IMR-90 (cell line): ENCODE measurements around the gene DACH1. TPM values are rescaled to one million over a fixed set of nuclear protein-coding genes. Genes with fewer than 3 reads are reported as not detected.

ENCODE experiments used
- ATAC-seq: fragments of 200-7000 bp; cut with Tn5 transposase; 2 replicates; pipeline ENCODE4 v1.9.1; 2020; ENCODE audit warnings: low read depth, mild to moderate bottlenecking, moderate library complexity
- BruUV-seq: library from RNA; stranded (reverse); fragments of 400-500 nt; replicated peaks from 2 replicates; lab custom pipeline; 2021; lab: Mats Ljungman, UMichigan
- CTCF ChIA-PET: fragments of 300-600 bp; formaldehyde crosslinking; extraction: SDS; loops from one replicate; lab custom pipeline; 2021; ENCODE audit warnings: antibody characterized with exemption; lab: Yijun Ruan, JAX
- POLR2A ChIA-PET: fragments of 300-600 bp; sonication (Branson Sonifier 250); formaldehyde crosslinking; loops from one replicate; lab custom pipeline; 2022; ENCODE audit warnings: antibody characterized with exemption; ENCODE audit not compliant: unreplicated experiment; lab: Charles Lee
- DNase-seq: peaks from one replicate; pipeline ENCODE4 v3.0.0; 2013
- H2AFZ ChIP-seq: replicated peaks from 2 replicates; pipeline ENCODE3; 2013; ENCODE audit warnings: low read length, mild to moderate bottlenecking; ENCODE audit not compliant: poor library complexity
- H2AK5ac ChIP-seq: 2 replicates; pipeline ENCODE4 v1.6.1; 2013; ENCODE audit warnings: low read depth, low read length, inconsistent platforms
- H2AK9ac ChIP-seq: replicated peaks from 2 replicates; pipeline ENCODE3; 2013; ENCODE audit warnings: mild to moderate bottlenecking, low read depth, low read length, moderate library complexity; ENCODE audit not compliant: poor library complexity
- H2BK120ac ChIP-seq: 2 replicates; pipeline ENCODE4 v1.6.1; 2013; ENCODE audit warnings: low read depth, low read length, inconsistent platforms
- H2BK15ac ChIP-seq: 3 replicates; pipeline ENCODE4 v1.6.1; 2013; ENCODE audit warnings: low read depth, low read length, inconsistent platforms
- H2BK20ac ChIP-seq: 2 replicates; pipeline ENCODE4 v1.6.1; 2013; ENCODE audit warnings: low read depth, mild to moderate bottlenecking, inconsistent platforms, low read length, moderate library complexity
- H2BK5ac ChIP-seq: 2 replicates; pipeline ENCODE4 v1.6.1; 2013; ENCODE audit warnings: mild to moderate bottlenecking, low read depth, low read length, inconsistent platforms; ENCODE audit not compliant: poor library complexity, severe bottlenecking
- H3K14ac ChIP-seq: replicated peaks from 2 replicates; pipeline ENCODE4 v1.6.1; 2013; ENCODE audit warnings: low read depth, low read length, inconsistent platforms
- H3K18ac ChIP-seq: 2 replicates; pipeline ENCODE4 v1.6.1; 2013; ENCODE audit warnings: low read depth, low read length, control low read depth
- H3K23ac ChIP-seq: 2 replicates; pipeline ENCODE4 v1.6.1; 2013; ENCODE audit warnings: low read depth, low read length, inconsistent platforms
- H3K27ac ChIP-seq: 2 replicates; pipeline ENCODE4 v1.5.1; 2013; ENCODE audit warnings: mild to moderate bottlenecking, control low read depth, low read length; ENCODE audit not compliant: insufficient read depth
- H3K27me3 ChIP-seq: 2 replicates; pipeline ENCODE4 v1.6.1; 2013; ENCODE audit warnings: low read length; ENCODE audit not compliant: control insufficient read depth, insufficient read depth
- H3K36me3 ChIP-seq: 2 replicates; pipeline ENCODE4 v1.6.1; 2013; ENCODE audit warnings: low read length, mixed read lengths; ENCODE audit not compliant: control insufficient read depth, insufficient read depth
- H3K4ac ChIP-seq: 2 replicates; pipeline ENCODE4 v1.6.1; 2013; ENCODE audit warnings: low read depth, low read length, inconsistent platforms
- H3K4me1 ChIP-seq: 2 replicates; pipeline ENCODE4 v1.6.1; 2013; ENCODE audit warnings: low read length, mixed read lengths; ENCODE audit not compliant: control insufficient read depth, insufficient read depth
- H3K4me2 ChIP-seq: 2 replicates; pipeline ENCODE4 v1.6.1; 2013; ENCODE audit warnings: low read depth, mild to moderate bottlenecking, control low read depth, low read length, moderate library complexity
- H3K4me3 ChIP-seq: 2 replicates; pipeline ENCODE4 v1.5.1; 2013; ENCODE audit warnings: low read depth, mild to moderate bottlenecking, control low read depth, low read length, moderate library complexity; ENCODE audit not compliant: insufficient read depth
- H3K56ac ChIP-seq: 2 replicates; pipeline ENCODE4 v1.6.1; 2013; ENCODE audit warnings: low read length, inconsistent platforms; ENCODE audit not compliant: insufficient read depth; ENCODE audit errors: extremely low read depth
- H3K79me1 ChIP-seq, 2 experiments: 2 replicates each; pipeline ENCODE4 v1.6.1; 2013; ENCODE audit warnings: low read length in 2 of 2, inconsistent platforms in 1 of 2, low read depth in 1 of 2
- H3K9ac ChIP-seq: 2 replicates; pipeline ENCODE4 v1.6.1; 2013; ENCODE audit warnings: low read depth, low read length, control low read depth
- H3K9me1 ChIP-seq: 2 replicates; pipeline ENCODE4 v1.6.1; 2013; ENCODE audit warnings: low read length, inconsistent platforms; ENCODE audit not compliant: insufficient read depth
- H3K9me3 ChIP-seq: 2 replicates; pipeline ENCODE4 v1.6.1; 2013; ENCODE audit warnings: low read length; ENCODE audit not compliant: control insufficient read depth, insufficient read depth
- H4K20me1 ChIP-seq: 2 replicates; pipeline ENCODE4 v1.6.1; 2013; ENCODE audit warnings: low read length, inconsistent platforms; ENCODE audit not compliant: insufficient read depth
- H4K5ac ChIP-seq: 2 replicates; pipeline ENCODE4 v1.6.1; 2013; ENCODE audit warnings: mild to moderate bottlenecking, low read depth, low read length, control low read depth
- H4K8ac ChIP-seq, 2 experiments: 2 replicates each; pipeline ENCODE4 v1.6.1; 2013; ENCODE audit warnings: low read depth in 2 of 2, low read length in 2 of 2, control low read depth in 1 of 2, inconsistent platforms in 1 of 2
- H4K91ac ChIP-seq: 2 replicates; pipeline ENCODE4 v1.6.1; 2013; ENCODE audit warnings: low read depth, low read length, inconsistent platforms; ENCODE audit not compliant: insufficient read depth
- BHLHE40 ChIP-seq: fragments of 150-350 bp; IDR thresholded peaks from 2 replicates; pipeline ENCODE4 v1.6.1; 2016; ENCODE audit warnings: mild to moderate bottlenecking, low read depth, low read length
- CEBPB ChIP-seq: IDR thresholded peaks from 2 replicates; pipeline ENCODE4 v1.6.1; 2012; ENCODE audit warnings: low read depth, low read length, improper control_type of control experiment
- CHD1 ChIP-seq: IDR thresholded peaks from 2 replicates; pipeline ENCODE4 v1.6.1; 2012; ENCODE audit warnings: low read depth, low read length, improper control_type of control experiment
- CTCF ChIP-seq: conservative IDR thresholded peaks from 2 replicates; pipeline ENCODE4 v1.5.1; 2012; ENCODE audit warnings: mild to moderate bottlenecking, low read depth, low read length, improper control_type of control experiment
- FOS ChIP-seq: fragments of 150-350 bp; IDR thresholded peaks from 2 replicates; pipeline ENCODE4 v1.6.1; 2016; ENCODE audit warnings: low read depth, low read length
- MAZ ChIP-seq: IDR thresholded peaks from 2 replicates; pipeline ENCODE4 v1.6.1; 2012; ENCODE audit warnings: low read depth, mild to moderate bottlenecking, low read length, improper control_type of control experiment, moderate library complexity, borderline replicate concordance
- MXI1 ChIP-seq: IDR thresholded peaks from 2 replicates; pipeline ENCODE4 v1.6.1; 2012; ENCODE audit warnings: low read depth, mild to moderate bottlenecking, low read length, moderate library complexity, borderline replicate concordance
- NFE2L2 ChIP-seq: fragments of 150-350 bp; IDR thresholded peaks from 2 replicates; pipeline ENCODE4 v1.6.1; 2016; ENCODE audit warnings: low read depth, mild to moderate bottlenecking, low read length
- POLR2A ChIP-seq: IDR thresholded peaks from 2 replicates; pipeline ENCODE4 v1.6.1; 2012; ENCODE audit warnings: mild to moderate bottlenecking, low read depth, low read length
- RAD21 ChIP-seq: IDR thresholded peaks from 2 replicates; pipeline ENCODE4 v1.6.1; 2012; ENCODE audit warnings: low read length, improper control_type of control experiment
- RFX5 ChIP-seq: IDR thresholded peaks from 2 replicates; pipeline ENCODE4 v1.8.0; 2012; ENCODE audit warnings: low read depth, mild to moderate bottlenecking, low read length, moderate library complexity
- SMC3 ChIP-seq: fragments of 150-350 bp; IDR thresholded peaks from 2 replicates; pipeline ENCODE4 v1.6.1; 2016; ENCODE audit warnings: low read depth, mild to moderate bottlenecking, antibody characterized with exemption, low read length, moderate library complexity
- WGBS, 2 experiments: methylation state at CpG; one replicate each; pipeline versions ENCODE4 v1.1.5 to v1.1.7; 2013; ENCODE audit warnings: missing lambda C conversion rate in 2 of 2; ENCODE audit not compliant: insufficient read length in 1 of 2; ENCODE audit errors: extremely low coverage in 2 of 2; 5-methylcytosine and 5-hydroxymethylcytosine counted together
- dilution Hi-C: fragments of 300-500 bp; cut with HindIII; formaldehyde crosslinking; loops from one replicate; pipeline ENCODE4 v1.14.3; 2018; ENCODE audit warnings: low sequenced_read_pairs; ENCODE audit not compliant: unreplicated experiment
- in situ Hi-C: fragments of 300-500 bp; cut with MboI; formaldehyde crosslinking; loops from 3 replicates; pipeline ENCODE4 v1.14.3; 2019; ENCODE audit warnings: low sequenced_read_pairs, inconsistent platforms, mixed read lengths
- intact Hi-C: fragments of 100-400 bp; cut with micrococcal nuclease; formaldehyde crosslinking; loops from 2 replicates; pipeline ENCODE4 v1.10.0; 2022
- polyA plus RNA-seq, 3 experiments: library from polyadenylated mRNA; depleted of rRNA; stranded (reverse); fragments of >200 nt; gene quantifications; 2 replicates each; pipeline ENCODE4 v1.2.3, GENCODE V29; 2012; ENCODE audit warnings: low replicate concordance in 1 of 3
- total RNA-seq: library from RNA; depleted of rRNA; stranded (reverse); fragments of >200 nt; gene quantifications from 2 replicates; pipeline ENCODE4 v1.2.3, GENCODE V29; 2012
- TF ChIP-seq, protein P1 (sequence below): fragments of 150-350 bp; IDR thresholded peaks from 2 replicates; pipeline ENCODE4 v1.6.1; 2016; ENCODE audit warnings: low read depth, mild to moderate bottlenecking, low read length, moderate library complexity, borderline replicate concordance

The DACH1 gene
- total and polyA plus RNA-seq, 2 of the 4 experiments (the other 2 are of a cell fraction): not detected

DNA sequence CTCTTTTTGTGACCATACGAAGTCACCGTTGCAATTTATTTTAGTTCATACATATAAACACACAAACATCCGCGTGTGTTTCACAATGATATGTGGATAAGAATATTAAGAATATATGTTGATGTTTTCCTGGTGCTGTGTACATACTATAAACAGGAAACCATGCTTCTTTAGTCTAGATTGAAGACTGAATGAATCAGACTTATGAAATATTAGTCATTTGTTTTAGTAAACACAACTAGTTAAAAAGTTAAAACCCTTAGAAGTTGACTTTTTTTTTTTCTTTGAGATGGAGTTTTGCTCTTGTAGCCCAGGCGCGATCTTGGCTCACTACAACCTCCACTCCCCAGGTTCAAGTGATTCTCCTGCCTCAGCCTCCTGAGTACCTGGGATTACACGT is 257.7 kb downstream of the DACH1 start:
- Histone ChIP-seq H2BK20ac (no peak overlapping the region), H2BK120ac (no peak overlapping the region), H3K4me2 (no peak overlapping the region), H2AFZ (no peak overlapping the region), H3K14ac (no peak overlapping the region), H3K36me3 (no peaks in the 10 kb centered on the region), H3K79me1 (no peaks in the 10 kb centered on the region), H2BK5ac (no peak overlapping the region), H2AK9ac (no peak overlapping the region), H3K18ac (no peak overlapping the region), H3K4me3 (no peak overlapping the region), H4K8ac (no peak overlapping the region), H4K20me1 (no peaks in the 10 kb centered on the region), H3K4ac (no peak overlapping the region), H4K91ac (no peak overlapping the region), H2AK5ac (no peak overlapping the region), H3K23ac (no peak overlapping the region), H3K9me3 (0 out of 2 replicates have a peak, but pooled peaks cover 2% of the 10 kb centered on the region), H3K4me1 (peaks cover 2% of the 10 kb centered on the region; the same call in 1 of the 2 replicates), H3K9me1 (no peaks in the 10 kb centered on the region; the same call in 1 of the 2 replicates), H3K56ac (no peak overlapping the region), H2BK15ac (no peak overlapping the region), H3K9ac (no peak overlapping the region), H4K5ac (no peak overlapping the region), H3K27me3 (no peaks in the 10 kb centered on the region), H3K27ac (no peak overlapping the region)
- intact Hi-C loops (no loop called here), dilution Hi-C loops (no loop called here), in situ Hi-C loops (no loop called here)
- peak; percentile 5 for DNase-seq
- TF ChIP-seq, protein P1, sequence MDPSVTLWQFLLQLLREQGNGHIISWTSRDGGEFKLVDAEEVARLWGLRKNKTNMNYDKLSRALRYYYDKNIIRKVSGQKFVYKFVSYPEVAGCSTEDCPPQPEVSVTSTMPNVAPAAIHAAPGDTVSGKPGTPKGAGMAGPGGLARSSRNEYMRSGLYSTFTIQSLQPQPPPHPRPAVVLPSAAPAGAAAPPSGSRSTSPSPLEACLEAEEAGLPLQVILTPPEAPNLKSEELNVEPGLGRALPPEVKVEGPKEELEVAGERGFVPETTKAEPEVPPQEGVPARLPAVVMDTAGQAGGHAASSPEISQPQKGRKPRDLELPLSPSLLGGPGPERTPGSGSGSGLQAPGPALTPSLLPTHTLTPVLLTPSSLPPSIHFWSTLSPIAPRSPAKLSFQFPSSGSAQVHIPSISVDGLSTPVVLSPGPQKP: no peak
- TF ChIP-seq MXI1 (no peak), SMC3 (no peak), FOS (no peak), RFX5 (no peak), CTCF (no peak), NFE2L2 (no peak), POLR2A (no peak), CHD1 (no peak), CEBPB (no peak), BHLHE40 (no peak), MAZ (no peak), RAD21 (no peak)
- ATAC-seq: peak; percentile 47; the same call in 1 of the 2 replicates
- BruUV-seq: no TSS peak
- CTCF ChIA-PET: no interaction called here
- POLR2A ChIA-PET: no interaction called here
- WGBS, 2 experiments: no CpG with 5 or more reads among the region's 7 CpGs
